Ishikawa (cell line): Measurements from ENCODE around the gene VLDLR.

Experiments used
- CEBPB ChIP-seq: IDR thresholded peaks from 2 replicates; pipeline ENCODE4 v1.6.1; 2012
- CREB1 ChIP-seq: IDR thresholded peaks from 2 replicates; pipeline ENCODE4 v1.6.1; 2012; ENCODE audit warnings: low read depth
- EP300 ChIP-seq: IDR thresholded peaks from 2 replicates; pipeline ENCODE4 v1.6.1; 2012; ENCODE audit warnings: borderline replicate concordance
- REST ChIP-seq: IDR thresholded peaks from 2 replicates; pipeline ENCODE4 v1.6.1; 2012; ENCODE audit warnings: low read depth, mild to moderate bottlenecking
- TAF1 ChIP-seq: IDR thresholded peaks from 2 replicates; pipeline ENCODE4 v1.6.1; 2012; ENCODE audit warnings: low read depth, mild to moderate bottlenecking
- TCF12 ChIP-seq: IDR thresholded peaks from 2 replicates; pipeline ENCODE4 v1.6.1; 2012; ENCODE audit warnings: low read depth
- TEAD4 ChIP-seq: IDR thresholded peaks from 2 replicates; pipeline ENCODE4 v1.6.1; 2012
- YY1 ChIP-seq: IDR thresholded peaks from 2 replicates; pipeline ENCODE4 v1.6.1; 2012; ENCODE audit warnings: low read depth

- TF ChIP-seq TAF1 (no peak), EP300 (no peak), REST (no peak), CEBPB (no peak), TEAD4 (no peak), TCF12 (no peak), CREB1 (no peak), YY1 (no peak)
These were observed 15.8 kb downstream of the VLDLR start for GRCh38 chr9:2637390-2637789.
